Activated CD4-positive, CD25-positive, alpha-beta regulatory T cell (primary cell): ENCODE results near the gene GALT.
"Not testable (repeated sequence)": the region's sequence is repeated elsewhere in the genome, so short reads cannot be mapped to it uniquely, and the experiment has no call there.

Experiments
- DNase-seq, 4 experiments: peaks; one replicate each; lab custom pipeline; 2025; lab: John Stamatoyannopoulos, UW

Gene GALT

GRCh38 chr9:34627716-34628655 lies 18.5 kb upstream of the GALT start:
- DNase-seq: no peak

GRCh38 chr9:34628656-34629490 lies 17.6 kb upstream of the GALT start, which contains the start of gene ARID3C:
Gene ARID3C (minus strand): TSS chr9:34629066. CDS start chr9:34628014, 1,052 bp downstream.
- DNase-seq: peak in 1 of 4 experiments; percentile 14

- DNase-seq: no peak
Measured at GRCh38 chr9:34629491-34629808, 17.0 kb upstream of the GALT start.

- no peak for DNase-seq
Measured at GRCh38 chr9:34630402-34631154, 15.9 kb upstream of the GALT start.

- no peak for DNase-seq
Measured at GRCh38 chr9:34633166-34633565, 13.3 kb upstream of the GALT start.

- DNase-seq: peak; percentile 48 to 64 (median 58)
Measured at GRCh38 chr9:34633851-34634550, 12.5 kb upstream of the GALT start.

GRCh38 chr9:34634551-34635248 lies 11.8 kb upstream of the GALT start:
- DNase-seq: no peak

GRCh38 chr9:34635556-34635955 lies 10.9 kb upstream of the GALT start:
- no peak for DNase-seq

- DNase-seq: peak in 1 of 4 experiments; percentile 18
Measured at GRCh38 chr9:34636791-34637355, 9.6 kb upstream of the GALT start.

GRCh38 chr9:34637356-34638137 lies 8.9 kb upstream of the GALT start, which contains the start of gene SIGMAR1:
Gene SIGMAR1 (minus strand): TSS chr9:34637787. CDS start chr9:34637697, 90 bp downstream.
- peak; percentile 85 to 90 (median 88) for DNase-seq

- DNase-seq: no peak
Measured at GRCh38 chr9:34638138-34638445, 8.4 kb upstream of the GALT start.

GRCh38 chr9:34639322-34639721 lies 7.2 kb upstream of the GALT start:
- DNase-seq: not testable (repeated sequence)

- DNase-seq: no peak
Measured at GRCh38 chr9:34642679-34643078, 3.8 kb upstream of the GALT start.

GRCh38 chr9:34644766-34645314 lies 1.6 kb upstream of the GALT start:
- DNase-seq: no peak

- DNase-seq: no peak
Measured at GRCh38 chr9:34647084-34647403, 569 bp downstream of the GALT start.

GRCh38 chr9:34647651-34648050 lies 1.2 kb downstream of the GALT start:
- no peak for DNase-seq

GRCh38 chr9:34648673-34649072 lies 2.2 kb downstream of the GALT start:
- DNase-seq: no peak

- DNase-seq: no peak
Measured at GRCh38 chr9:34650816-34651215, 4.3 kb downstream of the GALT start.

- no peak for DNase-seq
Measured at GRCh38 chr9:34651321-34651720, 4.8 kb downstream of the GALT start.
